Activated CD4-positive, CD25-positive, alpha-beta regulatory T cell (primary cell): ENCODE results near the gene DPF1.
"Not testable (repeated sequence)": the region's sequence is repeated elsewhere in the genome, so short reads cannot be mapped to it uniquely, and the experiment has no call there.

Source experiments
- DNase-seq, 4 experiments: peaks; one replicate each; lab custom pipeline; 2025; lab: John Stamatoyannopoulos, UW

Gene DPF1

DNA sequence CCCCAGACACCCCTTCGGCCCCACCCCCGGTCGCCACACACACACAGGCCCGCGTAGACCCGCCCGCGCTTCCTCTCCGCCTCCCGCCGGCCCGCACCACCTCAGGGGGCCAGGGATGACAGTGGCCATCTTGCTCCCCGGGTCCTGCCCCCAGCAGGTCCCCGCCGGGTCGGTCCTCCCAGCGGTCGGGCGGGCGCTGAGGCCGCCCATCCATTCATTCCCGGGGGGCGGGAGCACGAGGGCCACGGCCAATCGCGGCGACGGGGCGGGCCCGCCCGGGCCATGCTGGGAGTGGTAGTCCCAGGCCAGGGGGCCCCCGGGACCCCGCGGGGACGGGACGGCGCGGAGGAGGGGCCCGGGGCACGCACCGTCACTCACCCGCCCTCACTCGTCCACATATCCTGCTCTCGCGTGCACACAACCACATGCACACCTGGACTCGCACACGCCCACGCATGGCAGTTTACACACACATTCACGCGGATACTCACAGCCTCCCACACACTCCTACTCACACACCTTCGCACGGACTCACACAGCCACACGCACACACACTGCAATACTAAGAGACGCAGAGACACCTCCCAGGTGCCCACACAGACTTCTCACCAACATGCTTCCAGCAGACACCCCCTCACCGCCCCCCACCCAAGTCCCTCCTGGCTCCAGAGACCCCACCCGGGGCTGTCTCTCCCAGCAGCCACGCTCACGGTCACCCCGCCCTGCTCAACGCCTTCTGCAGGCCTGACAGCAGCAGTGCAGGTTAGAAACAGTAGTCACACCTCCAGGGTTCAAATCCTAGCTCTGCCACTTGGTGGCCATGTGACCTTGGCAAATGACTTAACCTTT, at the start of gene DPF1:
Gene DPF1, minus strand, starts transcription at position 209 of the 849 bp plus-strand sequence. Its CDS starts 80 bp downstream, at position 129.
- peak in 3 of 4 experiments; percentile 14 to 28 (median 20) for DNase-seq

DNA sequence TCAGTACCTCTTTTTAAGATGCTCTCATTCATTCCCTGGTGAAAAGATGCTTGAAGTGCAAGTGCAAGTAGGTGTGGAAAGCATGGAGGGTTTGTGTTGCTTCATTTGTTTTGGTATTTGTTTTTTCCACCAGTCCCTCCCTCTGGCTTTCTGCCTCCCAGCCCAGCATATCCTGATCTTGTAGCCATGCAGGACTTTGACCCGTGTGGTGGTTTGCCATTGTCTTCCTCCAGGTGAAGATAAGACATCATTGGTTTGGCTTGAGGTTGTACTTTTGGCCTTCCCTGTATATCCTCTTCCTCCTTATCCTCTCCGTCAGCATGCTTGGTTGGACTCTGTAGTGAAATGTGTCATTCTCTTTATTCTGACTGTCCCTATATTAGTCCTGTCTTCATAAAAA, 49.5 kb upstream of the DPF1 start:
- no peak for DNase-seq

DNA sequence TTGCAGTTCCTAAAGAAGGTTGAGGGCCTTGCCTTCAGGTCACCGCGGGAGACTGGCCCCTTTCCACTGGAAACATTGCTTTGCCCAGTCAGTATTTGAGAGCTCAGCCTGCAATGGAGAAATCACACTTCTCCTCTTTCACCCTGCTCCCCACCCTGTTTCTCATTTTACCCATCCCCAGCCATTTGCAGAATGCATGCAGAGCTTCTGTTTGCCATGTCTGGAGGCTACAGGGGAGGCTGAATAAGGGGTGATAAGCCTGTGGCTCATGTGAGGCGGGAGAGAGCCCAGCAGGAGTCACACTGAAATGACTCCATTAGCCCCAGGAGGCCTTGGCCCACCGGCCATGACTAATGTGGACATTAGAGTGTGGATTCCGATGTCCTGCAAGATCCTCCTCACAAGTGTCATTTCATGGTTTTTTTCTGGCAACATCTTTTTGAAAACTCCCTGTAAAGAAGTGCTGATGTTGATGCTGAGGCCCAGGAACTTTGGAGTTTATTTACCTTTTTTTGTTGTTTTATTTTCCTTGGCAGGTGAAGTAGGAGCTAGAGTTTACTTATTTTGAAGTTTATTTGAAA, 46.7 kb upstream of the DPF1 start:
- DNase-seq = no peak

DNA sequence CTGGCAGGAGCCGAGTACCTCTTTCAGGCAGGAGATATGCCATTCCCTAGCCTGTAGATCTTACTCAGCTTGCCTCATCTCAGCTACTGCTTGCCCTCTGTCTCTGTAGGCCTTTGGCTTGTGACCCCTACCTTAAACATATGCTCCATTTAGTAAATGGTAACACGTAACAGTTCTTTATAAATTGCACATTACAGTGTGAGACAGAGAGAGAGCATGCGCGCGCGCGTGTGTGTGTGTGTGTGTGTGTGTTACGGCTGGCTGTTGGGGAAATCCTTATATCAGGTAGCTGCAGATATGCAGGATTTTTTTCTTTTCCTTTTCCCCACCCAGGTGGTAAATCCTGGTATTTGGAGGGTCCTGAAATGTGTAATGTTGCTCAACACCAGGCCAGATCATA, 44.5 kb upstream of the DPF1 start:
- DNase-seq = no peak

DNA sequence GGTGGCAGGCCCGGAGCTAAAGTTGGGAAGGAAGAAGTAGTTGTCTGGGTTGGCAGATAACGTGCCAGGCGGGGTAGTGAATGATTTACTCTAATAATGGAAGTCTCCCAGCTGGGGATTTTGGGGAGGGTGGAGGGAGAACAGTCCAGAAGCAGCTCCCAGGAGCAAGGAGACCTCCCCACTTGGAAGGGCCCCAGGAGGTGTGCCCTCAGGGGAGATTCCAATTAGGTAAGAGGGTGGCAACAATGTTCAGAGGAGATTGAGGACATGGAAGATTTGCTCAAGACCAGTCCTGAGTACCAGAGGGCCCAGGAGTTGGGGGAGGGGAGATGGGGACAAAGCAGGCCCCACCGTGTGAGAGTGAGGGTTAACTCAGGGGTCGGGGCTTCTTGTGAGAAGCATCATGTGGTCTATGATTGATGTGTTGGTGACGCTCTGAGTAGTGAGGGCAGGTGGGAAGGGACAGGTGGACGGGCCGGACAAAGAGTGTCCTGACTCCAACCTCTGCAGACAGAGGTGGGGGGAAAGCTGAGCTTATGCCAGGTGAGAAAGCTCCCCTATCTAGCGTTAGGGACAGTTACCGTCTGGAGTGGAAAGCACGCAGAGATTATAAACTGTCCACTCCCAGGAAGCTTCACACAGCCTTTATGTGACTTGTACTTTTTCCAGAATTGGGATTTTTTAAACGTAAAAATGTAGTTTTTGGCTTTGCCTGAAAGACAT, 43.9 kb upstream of the DPF1 start:
- no peak for DNase-seq

DNA sequence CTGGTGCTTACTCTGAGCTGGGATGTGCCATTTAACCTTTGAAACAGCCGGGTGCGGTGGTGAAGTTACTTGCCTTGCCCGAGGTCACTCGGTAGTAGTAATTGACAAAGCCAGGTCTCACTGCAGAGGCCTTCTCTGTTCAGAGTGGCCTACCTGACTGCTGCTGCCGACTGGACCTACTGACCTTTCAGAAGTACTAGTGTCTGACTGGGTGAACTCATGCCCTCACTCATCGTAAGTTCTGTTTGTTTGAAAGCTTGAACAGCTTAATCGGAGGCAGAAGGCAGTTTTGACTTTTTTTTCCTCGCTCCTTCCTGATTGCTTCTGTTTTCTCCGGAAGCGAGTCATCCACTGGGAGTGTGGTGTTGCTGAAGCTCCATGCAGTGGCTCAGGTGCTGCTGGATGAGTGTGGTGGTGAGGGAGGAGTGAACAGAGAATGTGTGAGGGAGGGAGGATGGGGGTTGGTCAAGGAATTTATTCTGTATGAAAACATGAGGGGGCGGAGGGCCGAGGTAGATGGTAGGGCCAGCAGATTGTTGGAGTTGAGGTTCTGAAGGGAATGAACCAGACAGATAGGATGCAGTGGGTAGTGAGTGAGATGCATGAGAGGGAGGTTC, 43.1 kb upstream of the DPF1 start:
- DNase-seq = no peak

DNA sequence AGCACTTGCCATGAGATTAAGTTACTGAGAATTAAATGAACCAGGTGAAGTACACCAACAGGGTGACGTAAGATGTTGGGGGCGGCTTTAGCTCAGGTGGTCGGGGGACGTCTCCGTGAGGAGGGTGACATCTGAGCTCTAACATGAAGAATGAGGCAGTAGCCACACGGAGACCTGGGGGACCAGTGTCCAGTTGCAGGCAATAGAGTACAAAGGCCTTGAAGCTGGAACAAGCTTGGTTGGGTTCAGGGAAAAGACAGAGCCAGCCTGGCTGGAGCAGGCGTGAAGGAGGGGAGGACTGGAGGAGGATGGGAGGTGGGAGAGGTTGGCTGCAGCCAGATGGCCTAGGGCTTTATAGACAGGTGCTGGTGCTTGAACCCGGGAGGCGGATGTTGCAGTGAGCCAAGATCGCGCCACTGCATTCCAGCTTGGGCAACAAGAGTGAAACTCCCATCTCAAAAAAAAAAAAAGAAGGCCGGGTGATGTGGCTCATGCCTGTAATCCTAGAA, 42.0 kb upstream of the DPF1 start:
- DNase-seq = no peak

DNA sequence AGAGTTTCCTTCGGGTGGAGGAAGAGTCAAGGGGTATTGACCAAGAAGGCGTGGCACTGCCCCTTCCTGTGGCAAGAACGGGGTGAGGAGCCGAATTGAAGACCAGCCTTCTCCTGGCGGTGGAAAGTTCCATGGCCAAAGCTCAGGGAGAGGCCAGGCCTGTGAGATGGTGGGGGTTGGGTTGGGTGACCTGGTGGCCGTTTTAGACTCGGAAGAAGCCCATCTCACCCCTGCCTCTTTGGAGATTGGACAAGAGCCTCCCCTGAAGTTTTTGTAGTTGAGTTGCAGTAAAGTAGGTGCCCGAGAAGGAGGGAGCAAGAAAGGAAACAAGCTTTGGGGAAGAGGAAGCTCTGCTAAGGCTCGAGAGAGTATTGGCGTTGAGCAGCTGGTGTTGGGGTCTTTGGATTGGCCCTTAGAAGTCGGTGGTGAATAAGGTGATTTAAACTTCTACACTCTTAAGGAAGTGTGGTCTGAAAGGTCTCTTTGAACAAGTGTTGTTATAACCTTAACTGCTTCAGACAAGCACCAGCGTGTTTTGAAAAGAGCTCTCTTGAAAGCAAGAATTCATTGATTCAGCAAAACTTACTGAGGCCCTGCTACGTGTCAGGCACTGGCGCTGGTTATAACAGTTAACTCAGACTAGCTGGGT, 41.3 kb upstream of the DPF1 start:
- no peak for DNase-seq

DNA sequence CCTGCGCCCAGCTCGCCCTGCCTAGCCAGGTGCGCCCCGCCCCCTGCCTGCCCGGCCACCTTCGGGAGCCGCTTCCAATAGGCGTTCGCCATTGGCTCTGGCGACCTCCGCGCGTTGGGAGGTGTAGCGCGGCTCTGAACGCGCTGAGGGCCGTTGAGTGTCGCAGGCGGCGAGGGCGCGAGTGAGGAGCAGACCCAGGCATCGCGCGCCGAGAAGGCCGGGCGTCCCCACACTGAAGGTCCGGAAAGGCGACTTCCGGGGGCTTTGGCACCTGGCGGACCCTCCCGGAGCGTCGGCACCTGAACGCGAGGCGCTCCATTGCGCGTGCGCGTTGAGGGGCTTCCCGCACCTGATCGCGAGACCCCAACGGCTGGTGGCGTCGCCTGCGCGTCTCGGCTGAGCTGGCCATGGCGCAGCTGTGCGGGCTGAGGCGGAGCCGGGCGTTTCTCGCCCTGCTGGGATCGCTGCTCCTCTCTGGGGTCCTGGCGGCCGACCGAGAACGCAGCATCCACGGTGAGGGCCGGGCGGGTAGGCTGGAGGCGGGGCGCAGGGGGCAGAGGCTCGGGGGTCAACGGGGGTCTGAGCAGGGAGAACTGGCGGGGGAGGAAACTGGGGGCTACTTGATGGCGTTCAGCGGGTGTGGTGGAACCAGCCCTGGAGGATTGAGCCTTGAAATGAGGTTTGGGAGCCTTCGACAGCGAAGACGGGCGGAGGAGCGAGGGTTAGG, 40.6 kb upstream of the DPF1 start, which contains the start of gene SPINT2:
Gene SPINT2, plus strand, starts transcription at position 88 of the 727 bp plus-strand sequence. Its CDS starts 320 bp downstream, at position 408.
- peak in 2 of 4 experiments; percentile 29 to 43 for DNase-seq

DNA sequence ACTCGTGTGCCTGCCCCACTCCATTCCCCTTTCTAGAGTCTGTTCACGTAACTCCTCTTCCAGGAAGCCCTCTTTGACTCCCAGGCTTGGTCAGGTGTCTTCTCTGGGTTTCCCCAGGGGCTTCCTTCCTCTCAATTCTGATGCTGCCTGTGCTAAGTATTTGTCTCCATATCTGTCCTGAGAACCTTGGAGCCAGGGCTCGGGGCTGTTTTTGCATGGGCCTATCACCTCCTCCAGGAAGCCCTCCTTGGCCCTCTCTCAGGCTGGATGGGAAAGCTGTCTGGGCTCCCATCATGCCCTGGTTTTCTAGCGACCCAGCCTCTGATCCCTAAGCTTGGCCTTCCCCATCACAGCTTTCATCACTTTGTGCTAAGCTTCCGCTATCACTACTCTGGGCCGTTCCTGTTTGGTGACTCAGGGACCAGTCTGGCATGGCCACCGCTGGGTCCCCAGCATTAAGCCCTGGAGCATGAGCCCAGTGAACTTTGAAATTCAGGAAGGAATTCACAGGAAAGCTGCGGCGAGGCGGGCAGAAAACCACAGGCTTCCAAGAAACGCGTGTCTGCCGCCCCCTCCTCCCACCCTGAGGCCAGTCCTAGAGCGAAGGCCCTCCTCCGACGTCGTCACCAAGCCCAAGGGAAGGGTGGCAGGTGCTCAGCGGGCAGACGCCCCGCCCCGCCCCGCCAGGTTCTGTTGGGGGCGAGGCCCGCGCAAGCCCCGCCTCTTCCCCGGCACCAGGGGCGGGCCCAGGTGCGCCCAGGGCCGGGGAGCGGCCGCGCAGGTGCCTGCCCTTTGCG, 39.9 kb upstream of the DPF1 start:
- peak; percentile 37 to 66 (median 51) for DNase-seq

DNA sequence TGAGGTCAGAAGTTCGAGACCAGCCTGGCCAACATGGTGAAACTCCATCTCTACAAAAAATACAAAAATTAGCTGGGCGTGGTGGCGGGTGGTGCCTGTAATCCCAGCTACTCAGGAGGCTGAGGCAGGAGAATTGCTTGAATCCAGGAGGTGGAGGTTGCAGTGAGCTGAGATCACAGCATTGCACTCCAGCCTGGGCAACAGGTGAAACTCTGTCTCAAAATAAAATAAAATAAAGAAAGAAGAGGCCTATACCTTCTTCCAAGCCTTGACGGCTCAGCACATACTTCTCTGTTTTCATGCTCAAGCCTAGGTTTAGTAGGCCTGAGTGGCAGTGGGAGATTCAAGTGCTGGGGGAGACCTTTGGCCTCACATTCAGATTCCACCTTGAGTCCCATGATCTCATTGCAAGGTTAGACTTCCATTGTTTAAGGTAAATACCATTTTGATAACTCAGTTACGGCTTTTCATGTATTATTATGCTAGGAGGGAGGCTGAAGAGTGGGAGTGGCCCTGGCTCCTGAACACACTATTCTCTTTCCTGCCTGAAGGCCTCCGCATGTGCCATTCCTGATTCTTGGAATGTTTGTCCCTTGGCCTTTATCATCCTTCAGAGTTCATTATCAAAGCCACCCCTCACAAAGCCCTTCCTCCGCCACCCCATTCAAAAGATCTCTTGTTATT, 38.7 kb upstream of the DPF1 start:
- DNase-seq = no peak

DNA sequence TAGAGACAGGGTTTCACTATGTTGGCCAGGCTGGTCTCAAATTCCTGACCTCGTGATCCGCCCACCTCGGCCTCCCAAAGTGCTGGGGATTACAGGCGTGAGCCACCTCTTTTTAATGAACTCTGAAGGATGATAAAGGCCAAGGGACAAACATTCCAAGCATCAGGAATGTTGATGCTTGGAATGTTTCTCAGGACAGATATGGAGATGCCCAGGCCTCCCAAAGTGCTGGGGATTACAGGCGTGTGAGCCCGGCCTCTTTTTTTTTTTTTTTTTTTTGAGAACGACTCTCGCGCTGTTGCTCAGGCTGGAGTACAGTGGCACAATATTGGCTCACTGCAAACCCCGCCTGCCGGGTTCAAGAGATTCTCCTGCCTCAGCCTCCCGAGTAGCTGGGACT, 37.9 kb upstream of the DPF1 start:
- not testable (repeated sequence) for DNase-seq

DNA sequence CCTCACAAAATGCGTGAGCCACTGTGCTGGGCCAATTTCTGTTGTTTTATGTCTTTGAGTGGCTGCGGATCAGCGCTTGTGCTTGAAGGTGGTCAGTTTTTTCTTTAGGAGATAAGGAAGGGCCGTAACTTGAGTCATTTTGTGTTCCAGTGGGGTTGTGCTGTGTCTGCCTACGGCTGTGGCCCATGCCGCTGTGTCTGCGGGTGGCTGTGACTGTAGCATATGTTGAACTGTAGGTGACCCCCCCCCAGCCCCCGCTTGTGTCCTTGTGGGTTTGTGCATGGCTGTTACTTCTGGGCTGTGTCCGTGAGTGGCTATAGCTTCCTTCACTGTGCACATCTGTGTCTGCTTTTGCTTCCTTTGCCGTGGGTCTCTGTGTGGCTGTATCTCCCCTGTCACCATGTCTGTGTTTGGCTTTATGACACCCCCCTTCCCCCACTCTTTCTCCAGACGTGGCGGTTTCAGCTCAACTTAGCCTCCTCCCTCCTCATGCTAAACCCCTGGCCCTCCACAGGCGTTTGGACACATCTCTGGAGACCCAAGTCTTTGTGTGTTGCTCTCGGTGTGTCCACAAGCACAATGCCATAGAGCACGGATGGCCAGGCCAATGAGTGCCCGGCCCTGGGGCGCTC, 31.5 kb upstream of the DPF1 start:
- no peak for DNase-seq

DNA sequence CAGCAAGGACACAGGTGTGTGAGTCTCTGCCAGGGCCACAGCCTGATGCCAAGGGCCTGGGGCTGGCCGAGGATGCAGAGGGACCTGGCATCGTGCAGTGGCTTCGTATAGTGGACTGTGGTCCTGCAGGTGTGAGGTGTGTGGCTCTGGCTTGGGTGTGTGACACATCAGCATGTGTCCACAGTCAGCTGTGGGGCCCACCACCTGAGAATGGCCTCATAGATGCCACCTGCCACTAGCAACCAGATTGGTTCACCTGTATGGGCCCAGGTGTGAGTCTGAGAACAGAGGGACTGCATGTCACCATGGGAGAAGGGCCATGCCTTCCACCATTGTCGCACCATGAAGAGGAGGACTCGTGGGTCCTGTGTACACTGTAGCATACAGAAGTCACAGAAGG, 29.8 kb upstream of the DPF1 start:
- no peak for DNase-seq

DNA sequence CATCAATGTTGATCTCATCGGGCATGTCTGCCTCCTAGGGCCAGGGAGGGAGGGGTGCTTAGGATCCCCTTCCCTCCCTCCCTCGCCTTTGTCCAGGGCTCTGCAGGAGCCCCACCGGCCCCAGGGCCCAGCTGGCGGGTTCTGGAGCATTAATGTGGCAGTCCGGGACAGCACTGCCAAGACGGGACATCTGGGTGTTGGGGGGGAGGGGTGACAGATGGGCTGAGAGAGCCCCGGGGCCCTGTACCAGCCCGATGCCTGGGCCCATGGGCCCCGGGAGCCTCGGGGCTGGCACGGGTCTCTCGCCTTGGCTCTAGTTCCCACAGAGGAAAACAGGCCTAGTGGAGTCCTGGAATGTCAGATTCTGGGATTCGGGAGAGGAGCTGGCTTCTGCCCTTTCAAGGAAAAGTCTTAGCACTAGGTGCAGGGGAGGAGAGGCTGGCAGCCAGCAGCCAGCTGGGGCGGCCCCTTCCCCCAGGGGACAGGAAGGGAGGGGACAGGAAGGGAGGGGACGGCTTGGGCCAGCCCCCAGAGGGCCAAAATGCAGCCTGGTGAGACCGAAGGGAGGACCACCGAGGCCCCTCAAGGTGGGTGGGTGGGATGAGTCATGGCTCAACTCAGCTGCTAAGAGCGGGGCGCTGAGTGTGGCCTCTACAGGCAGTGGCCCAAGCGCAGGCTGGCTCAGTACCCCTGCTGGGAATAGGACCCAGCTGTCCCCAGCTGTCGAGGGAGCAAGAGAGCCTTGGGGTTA, 29.1 kb upstream of the DPF1 start:
- no peak for DNase-seq

DNA sequence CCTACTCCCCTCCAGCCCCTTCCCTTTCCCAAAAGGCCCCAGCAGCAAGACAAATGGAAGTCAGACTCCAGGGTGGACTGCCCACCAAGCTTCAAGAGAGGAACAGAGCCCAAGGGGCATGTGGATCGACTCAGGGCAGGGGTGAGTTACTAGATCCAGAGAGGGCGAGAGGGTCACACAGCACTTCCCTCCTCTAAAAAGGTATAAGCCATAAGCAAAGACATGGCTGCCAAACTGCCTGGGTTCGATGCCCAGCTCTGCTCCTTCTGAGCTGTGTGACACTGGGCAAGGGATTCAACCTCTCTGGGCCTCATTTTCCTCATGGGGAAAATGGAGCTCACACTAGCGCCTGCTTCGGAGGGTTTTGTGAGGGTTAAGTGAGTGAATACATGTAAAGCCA, 28.4 kb upstream of the DPF1 start:
- no peak for DNase-seq

DNA sequence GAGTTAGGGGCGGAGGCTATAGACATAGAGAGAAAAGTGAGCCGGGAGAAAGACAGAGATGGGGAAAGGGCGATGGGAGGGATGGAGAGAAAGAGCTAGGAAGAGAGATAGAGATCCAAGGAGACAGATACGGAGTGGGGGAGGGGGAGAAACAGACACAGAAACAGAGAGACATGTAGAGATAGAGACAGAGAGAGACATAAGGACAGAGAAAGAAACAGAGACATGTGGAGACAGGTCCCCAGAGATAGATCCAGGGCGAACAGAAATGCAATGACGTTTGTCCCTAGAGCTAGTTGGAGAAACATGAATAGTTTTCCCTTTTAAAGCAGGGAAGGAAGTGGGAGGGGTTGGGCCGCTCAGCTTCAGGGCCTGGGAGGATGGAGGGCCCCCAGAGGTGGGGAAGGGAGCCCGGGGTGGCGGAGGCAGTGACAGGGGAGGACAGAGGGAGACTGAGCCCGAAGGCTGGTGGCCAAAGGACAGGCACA, 27.6 kb upstream of the DPF1 start:
- no peak for DNase-seq
